HG03520 (cell line): Measurements from ENCODE around the gene GDPGP1.
A peak's percentile ranks its signal among the peaks of the same experiment; 100 is the strongest.
"Not testable (repeated sequence)": the region's sequence is repeated elsewhere in the genome, so short reads cannot be mapped to it uniquely, and the experiment has no call there.

Experiments used
- ATAC-seq: cut with Tn5 transposase; IDR thresholded peaks from one replicate; pipeline ENCODE4 v1.9.1; 2021; ENCODE audit warnings: mild to moderate bottlenecking, moderate library complexity; ENCODE audit not compliant: unreplicated experiment

GDPGP1 gene

DNA sequence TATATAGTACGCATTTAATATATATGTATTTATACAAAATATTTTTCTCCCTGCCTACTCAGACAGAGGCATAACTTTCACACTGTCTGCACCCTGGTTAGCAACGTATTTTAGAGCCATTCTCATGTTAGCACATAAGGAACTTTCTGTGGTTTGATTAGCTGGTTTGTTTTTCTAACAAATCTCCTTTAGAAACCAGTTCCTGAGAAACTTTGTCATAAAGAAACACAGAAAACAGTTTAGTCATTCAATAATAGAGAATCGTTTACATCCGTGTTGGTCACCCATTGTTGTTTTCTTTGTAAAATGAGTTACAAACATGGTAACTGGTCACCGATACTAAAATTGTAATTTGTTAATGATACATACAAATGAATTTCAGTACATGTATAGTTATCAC, 25.5 kb downstream of the GDPGP1 start:
- peak; percentile 75 for ATAC-seq

DNA sequence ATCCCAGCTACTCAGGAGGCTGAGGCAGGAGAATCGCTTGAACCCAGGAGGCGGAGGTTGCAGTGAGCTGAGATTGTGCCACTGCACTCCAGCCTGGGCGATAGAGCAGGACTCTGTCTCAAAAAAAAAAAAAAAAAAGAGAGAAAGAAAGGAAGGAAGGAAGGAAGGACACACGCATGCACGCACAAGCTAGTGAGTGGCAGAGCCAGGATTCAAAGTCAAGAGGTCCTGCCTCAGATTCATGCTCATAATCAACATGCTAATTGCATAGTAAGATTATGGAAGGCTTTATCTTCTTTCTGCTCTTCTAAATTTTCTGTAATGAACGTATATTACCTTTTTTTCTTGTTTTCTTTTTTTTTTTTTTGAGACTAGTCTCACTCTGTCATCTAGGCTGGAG, 26.7 kb downstream of the GDPGP1 start:
- ATAC-seq, result not testable (repeated sequence)

DNA sequence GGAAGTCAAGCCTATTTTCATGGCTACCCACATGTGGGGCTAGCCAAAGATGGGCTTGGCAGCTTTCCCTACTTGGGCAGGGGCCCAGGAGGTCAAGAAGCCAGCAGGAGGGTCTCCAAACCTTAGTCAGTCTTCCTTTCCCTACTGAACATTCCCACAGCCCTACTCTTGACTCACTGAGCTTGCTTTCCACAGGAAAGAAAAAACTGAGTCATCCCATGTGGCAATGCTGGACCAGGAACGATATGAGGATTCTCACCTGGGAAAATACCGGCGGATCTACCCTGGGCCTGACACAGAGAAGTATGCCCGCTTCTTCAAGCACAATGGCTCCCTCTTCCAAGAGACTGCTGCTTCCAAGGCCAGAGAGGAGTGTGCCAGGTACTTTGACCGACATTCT, 27.8 kb downstream of the GDPGP1 start:
- no peak for ATAC-seq

DNA sequence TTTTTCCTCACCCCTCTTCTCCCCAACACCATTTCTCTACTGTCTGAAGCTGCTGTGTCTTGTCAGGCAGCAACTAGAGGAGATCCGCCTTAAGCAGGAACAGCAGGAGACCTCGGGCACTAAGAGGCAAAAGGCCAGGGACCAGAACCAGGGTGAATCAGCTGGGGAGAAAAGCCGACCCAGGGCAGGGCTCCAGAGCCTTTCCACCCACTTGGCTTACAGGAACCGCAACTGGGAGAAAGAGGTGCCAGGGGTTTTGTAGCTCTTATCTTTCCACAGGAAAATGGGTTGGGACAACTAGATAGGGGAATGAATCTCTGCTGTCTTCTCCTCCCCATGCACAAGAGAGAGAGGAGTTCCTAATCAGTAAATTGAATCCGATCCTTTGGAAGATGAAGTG, 28.4 kb downstream of the GDPGP1 start:
- no peak for ATAC-seq

DNA sequence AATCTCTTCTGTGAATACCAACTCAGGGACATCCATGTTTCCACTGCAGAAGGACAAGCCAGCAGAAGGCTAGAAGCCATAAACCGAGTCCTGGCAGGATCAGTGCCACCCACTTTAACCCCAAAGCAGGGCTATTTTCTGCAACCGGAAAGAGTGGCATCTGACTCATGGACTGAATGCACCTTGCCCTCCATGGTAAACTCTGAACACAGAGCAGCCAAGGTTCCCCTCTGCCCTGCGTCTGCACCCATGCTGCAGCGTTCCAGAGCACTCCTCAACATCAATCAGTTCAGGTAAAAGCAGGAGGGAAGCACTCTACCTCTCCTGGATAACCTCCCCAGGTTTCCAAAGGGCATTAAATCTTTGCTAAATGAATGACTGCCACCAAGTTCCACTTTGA, 30.7 kb downstream of the GDPGP1 start:
- no peak for ATAC-seq

DNA sequence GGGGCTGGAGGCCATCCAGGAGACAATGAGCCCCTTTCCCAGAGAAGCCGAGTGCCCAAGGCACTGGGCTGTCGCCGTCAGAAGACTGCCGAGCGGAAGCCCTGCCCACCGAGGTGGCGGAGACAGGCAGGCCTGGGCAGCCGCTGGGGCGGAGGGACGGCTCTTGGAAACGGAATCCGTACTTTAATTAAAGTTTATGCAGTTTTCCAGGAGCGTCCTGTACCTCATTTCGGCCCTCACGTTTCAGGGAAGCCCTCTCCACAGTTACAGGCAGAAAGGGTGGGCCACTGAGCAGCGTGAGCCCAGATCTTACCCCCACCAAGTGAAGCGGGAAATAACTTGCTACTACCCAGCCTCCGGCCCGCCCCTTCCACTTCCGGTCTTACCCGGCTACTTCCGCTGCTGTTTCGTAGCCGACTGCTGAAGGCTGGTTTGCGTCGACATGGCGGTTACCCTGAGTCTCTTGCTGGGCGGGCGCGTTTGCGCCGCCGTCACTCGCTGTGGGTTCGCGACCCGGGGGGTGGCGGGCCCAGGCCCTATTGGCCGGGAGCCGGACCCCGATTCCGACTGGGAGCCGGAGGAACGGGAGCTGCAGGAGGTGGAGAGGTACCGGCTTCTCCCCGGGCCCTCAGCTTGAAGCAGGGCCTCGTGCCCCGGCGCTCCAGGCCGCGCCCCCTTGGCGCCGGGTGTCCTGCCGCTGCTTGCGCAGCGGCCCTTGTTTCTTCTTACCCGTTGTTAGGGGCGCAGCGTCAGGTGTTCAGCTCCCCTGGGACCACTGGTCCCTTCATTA, 31.5 kb downstream of the GDPGP1 start, which contains the start of gene NGRN:
NGRN (plus strand) TSS at position 402 of the 790 bp plus-strand sequence; CDS start at position 443, 41 bp downstream.
- ATAC-seq, result peak; percentile 85

DNA sequence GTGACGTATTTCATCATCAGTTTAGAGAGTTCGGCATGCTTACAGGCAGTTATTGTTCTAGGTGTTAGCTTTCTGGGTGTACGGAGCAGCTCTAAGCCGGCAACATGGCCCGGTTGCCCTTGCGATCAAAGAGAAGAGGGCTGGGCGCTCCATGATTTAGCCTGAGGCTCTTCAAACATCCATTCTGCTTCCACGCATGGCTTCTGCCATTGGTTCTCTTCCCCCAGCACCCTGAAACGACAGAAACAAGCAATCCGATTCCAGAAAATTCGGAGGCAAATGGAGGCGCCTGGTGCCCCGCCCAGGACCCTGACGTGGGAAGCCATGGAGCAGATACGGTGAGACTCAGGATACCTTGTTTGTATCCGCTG, 32.0 kb downstream of the GDPGP1 start:
- no peak for ATAC-seq

DNA sequence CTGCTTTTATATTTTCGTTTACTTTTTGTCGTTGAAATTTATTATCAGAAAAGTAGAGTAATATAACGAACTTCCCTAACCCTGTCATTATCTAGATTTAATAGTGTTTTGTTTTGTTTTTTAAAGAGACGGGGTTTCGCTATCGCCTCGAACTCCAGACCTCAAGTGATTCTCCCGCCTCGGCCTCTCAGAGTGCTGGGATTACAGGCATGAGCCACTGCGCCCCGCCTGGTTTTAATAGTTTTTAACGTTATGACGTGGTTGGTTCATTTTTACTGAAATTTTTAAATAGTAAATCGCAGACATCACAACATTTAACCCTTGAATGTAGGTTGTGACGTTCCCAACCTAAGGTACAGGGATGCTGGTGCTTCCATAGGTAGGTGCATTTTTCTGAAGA, 32.5 kb downstream of the GDPGP1 start:
- ATAC-seq, result no peak

DNA sequence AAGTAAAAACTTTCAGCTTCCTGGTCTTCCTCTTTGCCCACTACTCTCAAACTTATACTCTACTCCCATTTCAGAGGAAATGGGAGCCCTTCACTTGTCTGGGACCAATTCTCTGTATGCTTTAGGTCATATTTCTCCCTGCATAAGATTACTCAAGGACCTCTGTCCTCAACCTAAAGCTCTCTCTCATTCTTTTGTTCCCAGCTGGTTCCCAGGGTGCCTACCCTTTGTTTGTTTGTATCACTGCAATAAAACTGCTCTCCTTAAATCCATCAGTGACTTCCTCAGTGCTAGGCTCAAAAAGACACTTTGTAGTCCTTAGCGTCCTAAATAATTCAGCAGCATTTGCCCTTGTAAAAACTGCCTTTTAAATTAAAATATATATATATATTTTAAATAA, 34.4 kb downstream of the GDPGP1 start:
- ATAC-seq, result no peak

DNA sequence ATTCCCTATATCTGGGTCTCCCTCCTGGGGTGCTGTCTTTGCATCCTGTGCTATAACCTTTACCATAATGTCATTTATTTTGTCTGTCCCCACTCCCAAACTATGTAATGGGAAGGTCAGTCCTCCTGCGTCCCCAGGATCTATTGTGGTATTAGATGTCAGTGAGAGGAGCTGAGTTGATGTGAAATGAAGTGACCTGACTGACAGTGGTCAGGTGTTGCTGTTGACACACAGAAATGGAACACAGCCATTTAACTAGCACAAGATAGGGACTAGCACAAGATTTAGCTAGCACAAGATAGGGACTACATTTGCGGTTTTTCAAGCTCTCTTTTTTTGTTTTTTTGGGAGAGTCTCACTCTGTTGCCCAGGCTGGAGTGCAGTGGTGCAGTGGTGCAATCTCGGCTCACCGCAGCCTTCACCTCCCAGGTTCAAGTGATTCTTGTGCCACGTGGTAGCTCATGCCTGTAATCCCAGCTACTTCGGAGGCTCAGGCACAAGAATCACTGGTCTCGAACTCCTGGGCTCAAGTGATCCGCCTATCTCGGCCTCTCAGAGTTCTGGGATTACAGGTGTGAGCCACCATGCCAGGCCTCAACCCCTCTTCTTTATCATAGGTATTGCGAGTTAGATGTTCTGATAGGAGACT, 36.6 kb downstream of the GDPGP1 start:
- ATAC-seq, result no peak

DNA sequence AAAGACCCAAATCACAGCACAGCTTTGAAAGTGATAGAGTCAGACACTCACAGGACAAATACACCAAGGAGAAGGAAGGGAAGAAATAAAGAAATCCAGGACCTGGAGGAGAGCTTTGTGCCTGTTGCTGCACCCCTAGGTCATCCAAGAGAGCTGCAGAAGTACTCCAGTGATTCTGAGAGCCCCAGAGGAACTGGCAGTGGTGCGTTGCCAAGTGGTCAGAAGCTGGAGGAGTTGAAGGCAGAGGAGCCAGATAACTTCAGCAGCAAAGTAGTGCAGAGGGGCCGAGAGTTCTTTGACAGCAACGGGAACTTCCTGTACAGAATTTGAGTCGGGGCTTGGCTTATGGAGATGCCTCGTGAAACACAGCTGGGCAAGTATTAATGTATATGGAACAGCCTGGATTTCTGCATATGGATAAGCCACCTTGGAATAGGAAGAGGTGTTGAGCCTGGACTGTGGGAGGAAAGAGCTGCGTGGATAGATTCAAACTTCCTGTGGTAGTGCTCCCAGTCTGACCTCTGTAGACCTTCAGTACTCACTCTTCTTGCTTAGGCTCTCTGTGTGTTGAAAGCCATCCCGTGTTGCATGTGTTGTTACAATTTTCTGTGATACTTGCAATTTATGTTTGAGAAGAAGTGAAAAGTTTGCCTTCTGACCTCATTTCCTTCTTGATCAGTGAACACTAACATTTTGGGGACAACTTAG, 37.6 kb downstream of the GDPGP1 start:
- ATAC-seq, result no peak

DNA sequence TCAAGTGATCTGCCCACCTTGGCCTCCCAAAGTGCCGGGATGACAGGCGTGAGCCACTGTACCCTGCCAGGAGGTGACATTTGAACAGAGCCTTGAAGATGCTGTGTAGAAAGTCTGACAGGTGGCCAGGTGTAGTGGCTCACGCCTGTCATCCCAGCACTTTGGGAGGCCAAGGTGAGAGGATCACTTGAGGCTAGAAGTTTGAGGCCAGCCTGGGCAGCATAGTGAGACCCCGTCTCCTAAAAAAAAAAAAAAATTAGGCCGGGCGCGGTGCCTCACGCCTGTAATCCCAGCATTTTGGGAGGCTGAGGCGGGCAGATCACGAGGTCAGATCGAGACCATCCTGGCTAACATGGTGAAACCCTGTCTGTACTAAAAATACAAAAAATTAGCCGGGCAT, 44.5 kb downstream of the GDPGP1 start:
- not testable (repeated sequence) for ATAC-seq

DNA sequence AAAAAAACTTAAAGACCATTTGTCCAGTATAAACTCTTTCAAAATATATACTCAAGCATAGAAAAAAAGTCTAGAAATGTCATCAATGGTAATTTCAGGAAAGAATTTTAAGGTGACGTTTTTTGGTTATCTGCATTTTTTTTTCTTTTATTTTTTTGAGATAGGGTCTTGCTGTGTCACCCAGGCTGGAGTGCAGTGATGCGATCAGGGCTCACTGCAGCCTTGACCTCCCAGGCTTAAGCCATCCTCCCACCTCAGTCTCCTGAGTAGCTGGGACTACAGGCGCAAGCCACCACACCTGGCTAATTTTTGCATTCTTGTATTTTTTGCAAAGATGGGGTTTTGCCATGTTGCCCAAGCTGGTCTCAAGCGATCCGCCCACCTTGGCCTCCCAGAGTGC, 46.7 kb downstream of the GDPGP1 start:
- not testable (repeated sequence) for ATAC-seq

DNA sequence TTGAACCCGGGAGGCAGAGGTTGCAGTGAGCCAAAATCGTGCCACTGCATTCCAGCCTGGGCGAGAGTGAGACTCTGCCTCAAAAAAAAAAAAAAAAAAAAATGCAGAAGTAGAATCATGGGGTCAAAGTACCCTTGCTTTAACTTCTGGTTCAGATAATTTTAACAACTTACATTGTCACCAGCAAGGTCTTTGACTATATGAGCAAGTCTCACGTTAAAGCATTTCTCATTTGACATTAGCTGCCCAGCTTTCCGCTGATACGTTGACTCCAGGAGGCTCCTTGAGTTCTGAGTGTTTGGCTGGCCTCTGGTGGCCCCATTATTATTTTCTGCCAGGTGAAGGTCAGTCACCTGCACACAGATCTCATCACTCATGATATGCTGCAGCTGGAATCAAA, 47.6 kb downstream of the GDPGP1 start:
- ATAC-seq, result not testable (repeated sequence)

DNA sequence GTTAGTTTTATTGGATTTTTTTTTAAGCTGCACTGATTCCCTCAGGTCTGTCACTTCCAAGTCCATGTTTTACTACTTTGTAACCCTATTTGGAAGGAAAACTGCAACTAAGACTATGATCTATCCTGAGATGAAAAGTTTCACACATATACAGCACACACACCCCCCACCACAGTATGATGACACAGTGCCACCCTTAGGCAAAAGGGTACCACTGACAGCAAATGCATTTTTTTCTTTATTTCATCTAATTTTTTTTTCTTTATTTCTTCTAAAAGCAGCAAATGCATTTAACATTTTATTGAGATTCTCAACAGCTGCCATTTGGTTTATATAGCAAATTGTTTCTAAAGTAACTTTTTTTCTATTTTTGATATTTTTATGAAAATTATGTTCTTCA, 52.7 kb downstream of the GDPGP1 start:
- ATAC-seq, result no peak

DNA sequence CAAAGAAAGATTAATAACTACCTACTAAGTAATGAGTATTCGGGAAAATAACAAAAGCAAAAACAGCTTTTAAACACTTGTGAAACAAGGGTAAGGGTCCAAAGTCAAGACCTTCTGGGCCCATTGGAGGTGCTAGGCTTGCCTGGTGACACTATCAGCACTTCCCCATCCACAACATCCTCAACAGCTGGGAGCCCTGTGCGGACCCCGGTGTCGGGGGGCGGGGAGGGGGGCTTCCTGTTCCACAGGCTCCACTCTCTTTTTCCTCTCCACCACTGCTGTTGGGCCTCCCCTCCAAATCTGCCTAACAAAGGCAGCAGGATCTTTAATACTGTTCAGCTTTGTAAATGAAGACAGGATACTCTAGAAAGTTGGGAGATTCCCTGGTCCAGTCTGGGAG, 53.1 kb downstream of the GDPGP1 start:
- no peak for ATAC-seq

DNA sequence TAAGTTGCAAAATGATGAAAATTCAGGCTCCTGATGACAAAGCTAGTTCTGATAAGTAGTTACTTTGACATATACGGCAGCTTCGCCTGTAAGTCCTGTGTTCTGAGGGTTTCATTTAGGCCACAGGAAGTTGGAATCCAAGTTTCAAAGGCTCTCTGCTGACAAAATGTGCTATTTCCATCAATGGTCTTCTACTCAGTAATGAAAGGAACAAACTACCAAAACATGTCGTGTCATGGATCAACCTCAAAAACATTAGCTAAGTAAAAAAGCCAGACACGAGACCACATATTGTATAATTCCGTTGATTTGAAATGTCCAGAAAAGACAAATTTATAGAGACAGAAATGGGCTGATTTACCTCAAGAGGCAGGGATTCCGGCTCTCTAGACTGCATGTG, 53.9 kb downstream of the GDPGP1 start:
- no peak for ATAC-seq

DNA sequence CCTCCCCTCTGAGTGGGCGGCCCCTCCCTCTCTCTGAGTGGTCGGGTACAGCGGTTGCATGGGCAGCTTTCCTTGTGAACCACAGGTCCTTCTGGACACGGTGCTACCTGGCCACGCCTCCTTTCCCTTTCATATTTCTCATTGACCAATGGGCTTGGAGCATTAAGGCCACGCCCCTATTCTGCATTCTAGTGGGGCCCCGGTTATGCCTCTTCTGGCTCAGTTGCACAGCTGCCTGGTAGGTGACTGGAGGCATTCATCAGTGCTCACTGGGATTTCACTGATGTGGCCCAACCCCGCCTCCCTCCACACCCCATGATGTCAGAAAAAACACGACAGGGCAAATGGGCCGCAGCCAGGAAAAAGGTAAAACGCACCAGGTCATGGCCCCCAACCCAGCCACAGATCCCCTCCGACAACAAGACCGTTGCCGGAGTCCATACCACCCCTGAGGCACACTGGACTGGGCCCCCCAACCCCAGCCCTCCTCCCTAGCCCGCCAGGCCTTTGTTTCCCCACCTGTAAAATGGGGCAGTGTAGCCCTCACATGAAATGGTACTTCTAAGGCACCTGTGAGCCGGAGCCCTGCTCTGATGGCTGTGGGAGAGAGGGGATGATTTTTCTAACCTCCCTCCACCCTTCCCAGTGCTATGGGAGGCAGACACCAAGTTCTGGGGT, 57.8 kb downstream of the GDPGP1 start:
- ATAC-seq, result no peak

DNA sequence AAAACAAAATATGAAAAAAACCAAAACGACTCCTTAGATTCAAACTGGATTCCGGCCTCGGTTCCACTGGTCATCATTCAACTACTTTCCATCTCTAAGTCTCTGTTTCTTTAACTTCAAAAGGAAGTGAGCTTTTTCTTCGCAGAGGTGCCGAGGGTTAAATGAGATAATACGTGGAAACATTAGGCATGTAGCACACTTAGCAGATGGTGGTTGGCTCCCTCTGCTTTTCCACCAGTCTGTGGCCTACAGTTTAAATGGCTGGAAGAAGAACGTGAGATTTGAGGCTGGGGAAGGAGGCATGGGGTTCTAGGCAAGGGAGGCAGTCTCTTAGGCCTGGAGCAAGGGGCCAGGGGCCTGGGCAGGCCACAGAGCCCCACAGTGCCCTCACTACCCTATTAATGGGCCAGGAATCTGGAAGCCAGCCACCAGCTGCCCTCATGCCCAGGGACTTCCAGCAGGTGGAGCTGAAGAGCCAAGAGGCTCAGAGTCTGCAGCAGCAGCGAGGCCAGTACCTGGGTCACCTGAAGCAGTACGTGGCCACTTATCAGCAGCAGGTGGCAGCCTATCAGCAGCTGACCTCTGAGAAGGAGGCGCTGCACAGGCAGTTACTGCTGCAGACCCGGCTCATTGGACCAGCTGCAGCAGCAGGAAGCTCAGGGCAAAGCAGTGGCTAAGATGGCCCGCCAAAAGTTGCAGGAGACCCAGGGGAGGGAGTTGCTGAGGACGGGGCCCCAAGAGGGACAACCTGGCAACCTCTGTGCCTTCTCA, 59.2 kb downstream of the GDPGP1 start:
- ATAC-seq, result not testable (repeated sequence)

DNA sequence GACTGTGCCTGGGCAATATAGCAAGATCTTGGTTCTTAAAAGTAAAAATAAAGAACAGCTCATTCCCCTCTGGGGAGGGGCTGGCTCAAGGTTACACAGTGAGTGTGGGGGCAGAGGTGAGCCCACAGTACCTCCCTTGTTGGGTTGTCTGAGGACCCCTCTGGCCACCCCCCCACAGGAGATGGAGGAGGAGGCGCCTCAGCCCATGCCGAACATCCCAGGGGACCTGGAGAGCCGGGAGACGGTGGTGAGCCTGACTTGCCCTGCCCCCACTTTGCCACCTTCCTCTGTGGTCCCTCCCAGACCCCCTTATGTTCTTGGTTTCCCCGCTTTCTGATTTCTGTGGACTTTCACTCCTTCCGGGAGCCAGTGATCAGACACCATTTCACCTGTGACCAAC, 60.1 kb downstream of the GDPGP1 start:
- no peak for ATAC-seq
